ENCODE results near the gene OR4D1. TPM values are rescaled to one million over a fixed set of nuclear protein-coding genes. Genes with fewer than 3 reads are reported as not detected.

The OR4D1 gene
- total RNA-seq, 2 donors from 2014 or later, result not detected

DNA sequence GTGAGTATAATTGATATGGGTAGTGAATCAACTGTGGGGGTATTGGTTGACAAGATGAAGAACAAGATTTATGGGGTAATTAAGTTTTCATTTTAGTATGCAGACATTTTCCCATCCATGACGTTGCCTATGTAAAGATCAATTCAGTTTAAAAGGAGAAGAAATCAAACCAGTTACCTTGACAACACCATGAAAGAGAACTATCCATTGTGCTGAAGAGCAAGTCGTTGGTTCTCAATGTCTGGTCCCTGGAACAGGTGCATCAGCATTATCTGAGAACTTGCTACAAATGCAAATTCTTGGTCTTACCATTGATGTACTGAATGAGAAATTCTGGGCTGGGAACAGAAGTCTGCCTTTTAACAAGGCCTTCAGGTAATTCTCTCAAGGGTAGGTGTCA lies 17.8 kb downstream of the OR4D1 start:
- TF ChIP-seq, protein P1, sequence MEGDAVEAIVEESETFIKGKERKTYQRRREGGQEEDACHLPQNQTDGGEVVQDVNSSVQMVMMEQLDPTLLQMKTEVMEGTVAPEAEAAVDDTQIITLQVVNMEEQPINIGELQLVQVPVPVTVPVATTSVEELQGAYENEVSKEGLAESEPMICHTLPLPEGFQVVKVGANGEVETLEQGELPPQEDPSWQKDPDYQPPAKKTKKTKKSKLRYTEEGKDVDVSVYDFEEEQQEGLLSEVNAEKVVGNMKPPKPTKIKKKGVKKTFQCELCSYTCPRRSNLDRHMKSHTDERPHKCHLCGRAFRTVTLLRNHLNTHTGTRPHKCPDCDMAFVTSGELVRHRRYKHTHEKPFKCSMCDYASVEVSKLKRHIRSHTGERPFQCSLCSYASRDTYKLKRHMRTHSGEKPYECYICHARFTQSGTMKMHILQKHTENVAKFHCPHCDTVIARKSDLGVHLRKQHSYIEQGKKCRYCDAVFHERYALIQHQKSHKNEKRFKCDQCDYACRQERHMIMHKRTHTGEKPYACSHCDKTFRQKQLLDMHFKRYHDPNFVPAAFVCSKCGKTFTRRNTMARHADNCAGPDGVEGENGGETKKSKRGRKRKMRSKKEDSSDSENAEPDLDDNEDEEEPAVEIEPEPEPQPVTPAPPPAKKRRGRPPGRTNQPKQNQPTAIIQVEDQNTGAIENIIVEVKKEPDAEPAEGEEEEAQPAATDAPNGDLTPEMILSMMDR (IDR thresholded peaks at IDR 0.05), result no peak
- H3K27me3 ChIP-seq (replicated peaks; ENCODE audit: insufficient read depth), result peaks cover 3% of the 10 kb centered on the region

DNA sequence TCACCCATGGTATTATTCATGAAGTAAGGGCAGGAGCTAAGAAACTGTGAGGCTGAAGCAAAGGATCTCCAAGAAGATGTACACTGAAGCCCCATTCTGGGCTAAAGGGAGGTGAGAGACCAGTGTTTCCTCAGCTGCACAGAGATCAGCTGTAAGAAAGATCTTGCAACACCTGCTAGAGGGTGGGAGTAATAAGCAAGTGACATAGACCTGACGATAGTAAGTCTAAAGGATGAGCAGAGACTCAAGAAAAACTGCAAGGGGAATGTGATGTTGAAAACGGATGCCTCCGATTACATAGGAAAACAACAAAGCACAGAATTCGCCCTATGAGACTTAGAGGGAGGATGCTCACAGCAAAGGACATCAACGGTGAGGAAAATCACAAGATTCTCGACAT lies 18.5 kb downstream of the OR4D1 start, which contains the start of gene OR4D2:
Gene OR4D2 (plus strand): TSS at position 301 of the 400 bp plus-strand sequence. CDS start 2,674 bp downstream, outside the sequence.
- Histone ChIP-seq H3K4me1 (ENCODE audit: control insufficient read depth in 1 of 2, low read depth in 2 of 2) (no peaks in the 10 kb centered on the region), H3K27ac (no peak within 1 kb of the TSS), H3K36me3 (no peaks in the 10 kb centered on the region), H3K9me3 (no peaks in the 10 kb centered on the region), H3K27me3 (replicated peaks; ENCODE audit: insufficient read depth) (peaks cover 3% of the 10 kb centered on the region), H3K4me3 (no peak within 1 kb of the TSS)
- ATAC-seq (ENCODE audit: insufficient number of reproducible peaks, low FRiP score, low read depth) (no peak), DNase-seq (ENCODE audit: low spot score) (no peak)
- TF ChIP-seq, protein P1 (IDR thresholded peaks at IDR 0.05), result no peak

More for the DNA sequence above, 17.8 kb downstream of the OR4D1 start:
- Histone ChIP-seq H3K27ac (no peak overlapping the region), H3K9me3 (no peaks in the 10 kb centered on the region), H3K4me3 (no peak overlapping the region), H3K36me3 (no peaks in the 10 kb centered on the region), H3K4me1 (ENCODE audit: control insufficient read depth in 1 of 2, low read depth in 2 of 2) (no peaks in the 10 kb centered on the region)
- ATAC-seq (ENCODE audit: insufficient number of reproducible peaks, low FRiP score, low read depth) (no peak), DNase-seq (ENCODE audit: low spot score) (no peak)

- Histone ChIP-seq H3K4me3 (no peak overlapping the region), H3K9me3 (no peaks in the 10 kb centered on the region), H3K4me1 (ENCODE audit: control insufficient read depth in 1 of 2, low read depth in 2 of 2) (no peaks in the 10 kb centered on the region), H3K27me3 (replicated peaks; ENCODE audit: insufficient read depth) (no peaks in the 10 kb centered on the region), H3K36me3 (no peaks in the 10 kb centered on the region), H3K27ac (no peak overlapping the region)
- DNase-seq (ENCODE audit: low spot score), result no peak
- TF ChIP-seq, protein P1 (IDR thresholded peaks at IDR 0.05), result no peak
- ATAC-seq (ENCODE audit: insufficient number of reproducible peaks, low FRiP score, low read depth), result no peak
These were observed 22.4 kb downstream of the OR4D1 start for GRCh38 chr17:58170622-58171021.

DNA sequence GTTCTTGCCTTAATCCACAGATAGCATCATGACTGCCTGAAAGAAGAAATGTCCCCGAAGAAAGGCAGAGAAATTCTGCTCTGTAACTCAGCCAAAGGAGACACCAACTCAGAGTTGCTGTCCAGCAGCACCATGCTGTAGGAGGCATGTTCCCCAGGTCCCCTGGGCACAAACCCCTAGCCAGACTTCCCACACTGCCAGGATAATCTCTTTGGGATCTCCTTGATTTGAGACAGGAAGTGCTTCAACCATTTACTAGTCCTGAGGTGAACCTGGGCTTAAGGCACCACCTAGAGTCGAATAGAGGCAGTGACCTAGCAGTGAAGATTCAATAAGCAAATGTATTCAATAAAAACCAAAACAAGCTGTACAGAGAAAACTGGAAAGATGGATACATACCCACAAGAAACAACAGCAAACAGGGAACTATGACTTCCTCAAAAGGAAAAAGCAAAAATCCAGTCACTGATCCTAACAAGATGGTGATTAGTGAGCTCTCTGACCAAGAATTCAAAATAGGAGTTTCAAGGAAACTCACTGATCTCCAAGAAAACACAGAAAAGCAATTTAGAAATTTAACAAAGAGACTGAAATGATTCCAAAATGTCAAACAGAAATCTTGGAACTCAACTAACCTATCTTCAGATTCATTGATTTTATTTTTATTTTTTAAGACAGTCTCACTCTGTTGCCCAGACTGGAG lies 24.3 kb downstream of the OR4D1 start:
- ATAC-seq (ENCODE audit: insufficient number of reproducible peaks, low FRiP score, low read depth), result no peak
- TF ChIP-seq, protein P1 (IDR thresholded peaks at IDR 0.05), result no peak
- no peak for DNase-seq (ENCODE audit: low spot score)

DNA sequence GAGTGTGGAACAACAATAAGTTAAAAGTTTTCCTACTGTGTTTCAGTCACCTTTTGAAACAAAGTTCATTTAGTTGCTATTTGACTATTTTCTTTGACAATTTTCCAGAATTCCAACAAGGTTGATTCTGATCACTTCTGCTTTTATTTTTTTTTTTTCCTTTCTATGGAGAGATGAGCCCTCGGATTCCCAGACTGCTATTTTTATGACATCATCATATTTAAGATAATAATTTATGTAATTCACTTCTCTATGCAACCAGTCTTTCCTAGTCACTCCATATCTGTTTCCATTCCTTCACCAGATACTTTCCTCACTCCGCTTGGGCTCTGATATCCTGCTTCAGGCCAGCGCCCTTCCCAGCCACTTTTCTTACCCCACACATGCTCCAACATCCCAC lies 26.7 kb downstream of the OR4D1 start:
- TF ChIP-seq, protein P1 (IDR thresholded peaks at IDR 0.05), result no peak
- no peak for DNase-seq (ENCODE audit: low spot score)
- H3K9me3 ChIP-seq, result no peaks in the 10 kb centered on the region
- no peak for ATAC-seq (ENCODE audit: insufficient number of reproducible peaks, low FRiP score, low read depth)
- no peaks in the 10 kb centered on the region for H3K36me3 ChIP-seq
- no peaks in the 10 kb centered on the region for H3K27me3 ChIP-seq (replicated peaks; ENCODE audit: insufficient read depth)
- no peaks in the 10 kb centered on the region for H3K4me1 ChIP-seq (ENCODE audit: control insufficient read depth in 1 of 2, low read depth in 2 of 2)
- H3K4me3 ChIP-seq, result no peak overlapping the region
- H3K27ac ChIP-seq, result no peak overlapping the region

More for the DNA sequence above, 24.3 kb downstream of the OR4D1 start:
- Histone ChIP-seq H3K27ac (no peak overlapping the region), H3K27me3 (replicated peaks; ENCODE audit: insufficient read depth) (no peaks in the 10 kb centered on the region), H3K9me3 (no peaks in the 10 kb centered on the region), H3K4me1 (ENCODE audit: control insufficient read depth in 1 of 2, low read depth in 2 of 2) (no peaks in the 10 kb centered on the region), H3K4me3 (no peak overlapping the region), H3K36me3 (no peaks in the 10 kb centered on the region)

All from thoracic aorta (tissue), 2 donors.